Measurements from ENCODE around the gene ACSF2.
"Not testable (repeated sequence)": the region's sequence is repeated elsewhere in the genome, so short reads cannot be mapped to it uniquely, and the experiment has no call there.

ACSF2 gene

DNA sequence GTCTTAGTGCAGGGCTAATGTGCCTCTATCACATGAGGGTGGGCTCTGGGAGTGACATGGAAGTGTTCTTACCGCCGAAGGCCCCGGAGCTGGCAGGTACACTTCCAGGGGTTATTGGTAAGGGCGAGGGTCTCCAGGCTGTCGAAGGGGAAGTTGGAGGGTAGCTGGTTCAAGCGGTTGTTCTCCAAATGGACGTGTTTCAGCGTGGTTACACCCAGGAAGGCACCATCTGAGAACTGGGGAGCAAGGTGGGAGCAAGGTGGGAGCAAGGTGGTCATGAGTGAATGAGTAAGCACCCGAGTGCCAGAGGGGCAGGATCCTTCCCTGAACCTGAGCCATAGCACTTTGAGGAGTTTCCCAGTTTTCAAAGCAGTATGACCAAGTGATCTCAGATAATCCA lies 39.6 kb downstream of the ACSF2 start:
- DNase-seq, result no peak

GRCh38 chr17:50466371-50467113 lies 40.5 kb downstream of the ACSF2 start:
- DNase-seq, result no peak

DNA sequence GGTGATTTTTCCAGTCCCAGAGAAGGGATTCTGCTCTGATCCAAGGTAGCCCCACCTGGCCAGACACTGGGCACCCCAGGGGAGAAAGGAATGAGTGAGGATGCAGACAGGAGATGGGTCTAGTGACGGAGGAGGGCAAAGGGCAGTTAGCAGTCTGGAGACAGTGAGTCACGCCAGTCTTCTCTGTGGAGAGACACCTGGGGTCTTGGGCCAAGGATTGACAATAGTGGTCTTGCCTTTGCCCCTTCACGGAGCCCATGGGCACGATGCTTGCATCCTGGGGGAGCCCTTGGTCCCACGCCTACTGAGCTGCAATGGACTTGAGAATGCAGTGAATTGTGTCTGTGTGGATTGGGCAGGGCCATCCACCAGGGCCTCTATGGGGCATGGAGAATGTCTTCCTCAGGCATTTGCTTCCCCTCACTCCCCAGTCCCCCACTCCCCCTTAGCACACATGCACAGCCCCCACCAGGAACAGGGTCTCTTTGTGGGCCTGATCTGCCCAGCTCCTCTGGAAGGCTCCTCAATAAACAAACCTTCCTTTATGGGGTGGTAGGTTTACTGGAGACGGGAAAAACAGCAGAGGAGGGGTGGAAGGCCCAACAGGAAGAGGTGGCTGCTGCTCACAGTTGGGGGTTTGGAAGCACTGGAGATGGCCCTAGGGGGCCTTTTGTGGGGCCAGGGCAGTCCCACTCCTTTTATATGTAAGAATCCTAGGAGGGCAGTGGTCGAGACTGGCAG lies 41.3 kb downstream of the ACSF2 start:
- no peak for DNase-seq

DNA sequence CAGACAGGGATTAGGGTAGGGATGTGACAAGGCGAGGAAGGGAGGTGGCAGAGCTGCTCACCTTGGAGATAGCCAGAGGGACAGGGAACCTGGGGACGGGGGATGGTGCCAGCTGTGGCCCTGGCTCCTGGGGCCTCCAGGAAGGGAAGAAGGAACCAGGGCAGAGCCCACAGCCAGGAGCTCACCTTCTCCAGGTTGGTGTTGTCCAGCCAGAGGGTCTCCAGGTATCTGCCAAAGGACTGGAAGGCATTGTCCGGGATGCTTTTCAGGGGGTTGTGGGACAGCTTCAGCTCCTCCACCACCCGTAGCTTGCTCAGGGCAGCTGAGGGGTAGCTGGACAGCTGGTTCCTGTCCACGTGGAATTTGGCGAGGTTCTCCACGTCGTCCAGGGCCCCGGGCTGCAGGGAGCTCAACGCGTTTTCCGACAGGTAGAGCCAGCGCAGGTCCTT lies 41.9 kb downstream of the ACSF2 start:
- no peak for DNase-seq

- no peak for DNase-seq
These were observed 42.5 kb downstream of the ACSF2 start, which contains the start of gene CHAD for GRCh38 chr17:50468304-50469207. Gene CHAD (minus strand): TSS chr17:50468880. CDS start chr17:50468813, 67 bp downstream.

DNA sequence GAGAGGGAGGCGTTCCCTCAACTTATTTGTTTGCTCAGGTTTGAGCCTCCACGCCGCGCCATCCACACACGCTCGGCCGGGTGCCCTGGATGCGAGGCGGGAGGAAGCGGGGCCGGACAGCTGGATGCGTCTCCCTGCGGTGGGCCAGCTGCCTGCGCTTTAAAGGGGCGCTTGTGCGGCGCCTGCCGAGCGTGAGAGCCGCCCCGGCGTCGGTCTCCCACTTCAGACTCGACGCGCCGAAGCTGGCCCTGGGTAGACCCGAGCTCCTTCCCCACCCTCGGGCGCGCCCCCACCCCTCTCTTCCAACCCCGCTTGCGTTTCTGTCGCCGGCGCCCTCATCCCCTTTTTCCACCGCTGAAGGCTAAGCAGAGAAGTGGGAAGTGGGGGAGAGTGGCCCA lies 43.2 kb downstream of the ACSF2 start:
- no peak for DNase-seq

GRCh38 chr17:50469671-50470305 lies 43.8 kb downstream of the ACSF2 start:
- no peak for DNase-seq

DNA sequence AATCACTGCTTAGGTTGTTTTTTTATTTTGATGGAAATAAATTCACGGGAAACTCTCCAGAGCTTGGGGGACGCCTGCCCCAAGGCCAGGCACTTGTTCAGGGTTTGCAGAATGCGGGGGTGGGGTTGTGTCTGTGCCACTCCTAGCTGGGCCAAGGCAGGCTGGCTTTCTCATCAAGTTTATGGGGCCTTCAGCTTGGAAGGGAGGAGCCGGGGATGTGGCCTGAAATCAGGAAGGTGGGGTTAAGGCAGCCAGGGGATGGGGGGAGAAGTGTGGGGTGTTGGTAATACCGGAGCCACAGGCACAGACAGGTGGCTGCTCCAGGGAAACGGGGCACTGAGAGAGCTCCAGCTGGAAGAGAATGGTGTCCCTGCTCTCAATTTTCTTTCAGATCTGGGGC lies 44.4 kb downstream of the ACSF2 start:
- DNase-seq, result no peak

GRCh38 chr17:50471009-50471905 lies 45.2 kb downstream of the ACSF2 start:
- no peak for DNase-seq

GRCh38 chr17:50472286-50472685 lies 46.3 kb downstream of the ACSF2 start:
- no peak for DNase-seq

DNA sequence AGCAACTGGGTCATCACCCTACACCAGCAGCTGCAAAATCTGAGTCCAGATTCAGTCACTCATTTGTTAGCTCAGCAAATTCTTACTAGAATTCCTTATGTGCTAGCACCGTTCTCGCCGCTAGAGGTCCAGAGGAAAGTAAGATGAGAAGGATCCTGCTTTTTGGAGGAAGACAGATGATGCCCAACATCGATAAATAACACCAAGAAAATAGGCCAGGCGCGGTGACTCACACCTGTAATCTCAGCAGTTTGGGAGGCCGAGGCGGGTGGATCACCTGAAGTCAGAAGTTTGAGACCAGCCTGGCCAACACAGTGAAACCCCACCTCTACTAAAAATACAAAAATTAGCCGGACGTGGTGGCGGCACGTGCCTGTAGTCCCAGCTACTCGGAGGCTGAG lies 46.7 kb downstream of the ACSF2 start:
- DNase-seq, result not testable (repeated sequence)

DNA sequence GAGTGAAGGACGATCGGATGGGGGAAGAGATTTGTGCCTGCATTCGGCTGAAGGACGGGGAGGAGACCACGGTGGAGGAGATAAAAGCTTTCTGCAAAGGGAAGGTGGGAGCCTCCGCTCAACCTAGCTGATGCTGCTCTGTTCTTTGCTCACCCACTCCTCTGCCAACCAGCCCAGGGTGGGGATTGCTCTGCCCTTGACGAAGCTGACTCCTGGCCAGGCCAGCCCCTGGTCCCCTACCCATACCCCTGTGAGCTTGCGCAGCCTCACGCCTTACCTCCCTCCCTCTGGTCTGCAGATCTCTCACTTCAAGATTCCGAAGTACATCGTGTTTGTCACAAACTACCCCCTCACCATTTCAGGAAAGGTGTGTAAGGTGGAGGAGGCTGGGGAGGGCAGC lies 47.9 kb downstream of the ACSF2 start:
- no peak for DNase-seq

DNA sequence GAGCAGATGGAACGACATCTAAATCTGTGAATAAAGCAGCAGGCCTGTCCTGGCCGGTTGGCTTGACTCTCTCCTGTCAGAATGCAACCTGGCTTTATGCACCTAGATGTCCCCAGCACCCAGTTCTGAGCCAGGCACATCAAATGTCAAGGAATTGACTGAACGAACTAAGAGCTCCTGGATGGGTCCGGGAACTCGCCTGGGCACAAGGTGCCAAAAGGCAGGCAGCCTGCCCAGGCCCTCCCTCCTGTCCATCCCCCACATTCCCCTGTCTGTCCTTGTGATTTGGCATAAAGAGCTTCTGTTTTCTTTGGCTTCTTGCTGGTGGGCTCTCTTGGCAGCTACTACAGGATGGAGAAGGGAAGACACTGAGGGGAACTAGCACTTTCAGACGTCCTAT lies 48.5 kb downstream of the ACSF2 start:
- DNase-seq, result no peak

- no peak for DNase-seq
These were observed 49.3 kb downstream of the ACSF2 start for GRCh38 chr17:50475362-50475761.

DNA sequence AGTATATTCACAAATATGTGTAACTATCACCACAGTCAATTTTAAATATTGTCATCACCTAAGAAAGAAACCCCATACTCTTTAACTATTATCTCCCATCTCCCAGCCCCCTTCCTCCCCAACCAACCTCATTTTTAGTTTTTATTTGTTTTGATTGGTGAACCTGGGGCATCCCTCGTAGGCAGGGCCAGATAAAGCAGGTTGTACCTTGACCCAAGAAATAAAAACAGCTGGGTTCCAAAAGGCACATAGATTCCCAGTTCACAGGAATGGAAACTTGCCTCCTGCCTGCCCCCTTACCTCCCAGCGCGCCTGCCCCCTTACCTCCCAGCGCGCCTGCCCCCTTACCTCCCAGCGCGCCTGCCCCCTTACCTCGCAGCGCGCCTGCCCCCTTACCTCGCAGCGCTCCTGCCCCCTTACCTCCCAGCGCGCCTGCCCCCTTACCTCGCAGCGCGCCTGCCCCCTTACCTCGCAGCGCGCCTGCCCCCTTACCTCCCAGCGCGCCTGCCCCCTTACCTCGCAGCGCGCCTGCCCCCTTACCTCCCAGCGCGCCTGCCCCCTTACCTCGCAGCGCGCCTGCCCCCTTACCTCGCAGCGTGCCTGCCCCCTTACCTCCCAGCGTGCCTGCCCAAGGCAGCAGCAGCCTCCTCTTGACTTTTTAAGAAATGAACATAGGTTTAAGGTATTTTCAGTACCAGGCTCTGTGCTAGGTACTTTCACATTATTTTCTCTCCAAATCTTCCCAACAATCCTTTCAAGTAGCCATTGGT lies 49.9 kb downstream of the ACSF2 start:
- not testable (repeated sequence) for DNase-seq

- DNase-seq, result no peak
These were observed 50.7 kb downstream of the ACSF2 start for GRCh38 chr17:50476545-50477315.

GRCh38 chr17:50477976-50478375 lies 52.0 kb downstream of the ACSF2 start:
- peak in 1 of 3 experiments; percentile 33 for DNase-seq

DNA sequence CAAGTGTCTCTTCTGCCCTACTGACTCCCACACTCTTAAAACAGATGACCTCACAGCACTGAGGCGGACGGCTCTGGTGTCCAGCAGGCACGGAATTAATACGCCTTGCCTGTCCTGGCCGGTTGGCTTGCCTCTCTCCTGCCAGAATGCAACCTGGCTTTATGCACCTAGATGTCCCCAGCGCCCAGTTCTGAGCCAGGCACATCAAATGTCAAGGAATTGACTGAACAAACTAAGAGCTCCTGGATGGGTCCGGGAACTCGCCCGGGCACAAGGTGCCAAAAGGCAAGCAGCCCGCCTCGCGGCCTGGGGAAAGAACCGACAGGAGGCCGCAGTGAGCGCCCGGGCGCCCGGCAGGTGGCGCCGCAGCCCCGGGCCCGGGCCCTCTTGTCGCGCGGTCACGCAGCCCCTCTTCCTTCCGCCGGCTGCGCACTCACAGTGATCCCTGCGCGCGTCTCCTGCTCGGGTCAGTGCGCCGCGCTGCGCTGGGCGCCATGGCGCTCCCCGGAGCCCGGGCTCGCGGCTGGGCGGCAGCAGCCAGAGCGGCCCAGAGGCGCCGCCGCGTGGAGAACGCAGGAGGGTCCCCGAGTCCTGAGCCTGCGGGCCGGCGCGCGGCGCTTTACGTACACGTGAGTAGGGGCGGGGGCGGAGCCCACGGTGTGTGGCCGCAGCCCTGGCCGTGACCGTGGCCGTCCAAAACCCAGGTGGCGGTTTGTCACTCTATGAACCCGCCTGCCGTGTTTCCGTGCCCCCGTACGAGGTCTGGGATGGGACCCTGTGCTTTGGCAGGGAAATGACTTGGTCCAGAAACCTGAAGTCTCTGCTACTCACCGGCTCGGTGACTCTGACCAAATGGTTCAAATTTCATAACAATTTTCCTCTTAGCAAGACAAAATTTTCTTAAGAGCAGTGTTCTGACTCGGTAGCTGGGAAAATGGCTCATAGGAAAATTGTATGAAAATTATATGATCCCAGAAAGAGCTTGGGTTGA lies 52.7 kb downstream of the ACSF2 start, which contains the start of gene RSAD1:
Gene RSAD1 (plus strand): TSS at position 470 of the 991 bp plus-strand sequence. CDS start 25 bp downstream, at position 495.
- DNase-seq, result peak; percentile 86 to 94 (median 94)

Measured in NCI-H1417 (cell line).